Stomach (tissue), 9 donors: Measurements from ENCODE around the gene HEATR3. TPM values are rescaled to one million over a fixed set of nuclear protein-coding genes. Genes with fewer than 3 reads are reported as not detected.
A peak's percentile ranks its signal among the peaks of the same experiment; 100 is the strongest.

Source experiments
- DNase-seq, 2 donors: peaks; one replicate each; pipeline versions ENCODE4 v3.0.0 to v3.0.0-alpha.2; 2013 to 2019
- H3K27ac ChIP-seq, 5 donors: fragments of 200-600 bp in 4 of 5; sonication (generic) in 4 of 5; one replicate each; pipeline ENCODE4 v1.5.1; 2013 to 2019; ENCODE audit warnings: mild to moderate bottlenecking in 1 of 5, moderate library complexity in 1 of 5
- H3K27me3 ChIP-seq, 3 donors: fragments of 200-600 bp; sonication (generic); one replicate each; pipeline ENCODE4 v1.5.1; 2017 to 2019; ENCODE audit warnings: mixed run types in 1 of 3
- H3K36me3 ChIP-seq, 4 donors: fragments of 200-600 bp; sonication (generic); 1 replicate in 3 of 4; 2 replicates in 1 of 4; pipeline ENCODE4 v1.5.1; 2016 to 2019
- H3K4me1 ChIP-seq, 4 donors: fragments of 200-600 bp; sonication (generic); one replicate each; pipeline ENCODE4 v1.5.1; 2016 to 2019
- H3K4me3 ChIP-seq, 4 donors: fragments of 200-600 bp; sonication (generic) in 3 of 4; one replicate each; pipeline ENCODE4 v1.5.1; 2016 to 2019; ENCODE audit warnings: mild to moderate bottlenecking in 1 of 4
- H3K9me3 ChIP-seq, 4 donors: fragments of 200-600 bp; sonication (generic); one replicate each; pipeline ENCODE4 v1.5.1; 2016 to 2019
- CTCF ChIP-seq, 7 experiments: fragments of 450-650 bp in 4 of 7; fragments of 200-600 bp in 3 of 7; sonication (generic) in 3 of 7; IDR thresholded peaks; one replicate each; pipeline ENCODE4 v1.5.1; 2016 to 2019; ENCODE audit warnings: antibody characterized with exemption in 7 of 7, control low read depth in 2 of 7, mild to moderate bottlenecking in 1 of 7
- EP300 ChIP-seq: sonication (generic); formaldehyde crosslinking; IDR thresholded peaks from one replicate; pipeline ENCODE4 v1.6.1; 2017; ENCODE audit warnings: antibody characterized with exemption
- POLR2A ChIP-seq, 4 donors: fragments of 450-650 bp; IDR thresholded peaks; one replicate each; pipeline ENCODE4 v1.6.1; 2016; ENCODE audit warnings: antibody characterized with exemption in 4 of 4, control low read depth in 2 of 4, mild to moderate bottlenecking in 1 of 4, moderate library complexity in 1 of 4
- POLR2AphosphoS5 ChIP-seq, 3 donors: sonication (generic); formaldehyde crosslinking; IDR thresholded peaks; one replicate each; pipeline ENCODE4 v1.6.1; 2016; ENCODE audit warnings: antibody characterized with exemption in 3 of 3
- WGBS, 5 donors: extraction: QIAGEN DNeasy Blood & Tissue Kit in 3 of 5; methylation state at CpG; one replicate each; pipeline versions ENCODE4 v1.1.5 to v1.1.7; 2013 to 2018; 5-methylcytosine and 5-hydroxymethylcytosine counted together
- intact Hi-C: fragments of 100-400 bp; cut with DNase I; formaldehyde crosslinking; loops from one replicate; pipeline ENCODE4 v1.15.1; 2023; ENCODE audit warnings: low total_unique reads
- polyA plus RNA-seq, 3 donors: library from polyadenylated mRNA; stranded (reverse); fragments of 200-250 nt; gene quantifications; one replicate each; pipeline ENCODE4 v1.2.3, GENCODE V29; 2013
- total RNA-seq, 5 donors: library from RNA; depleted of rRNA; stranded (reverse); fragments of >200 nt; gene quantifications; one replicate each; pipeline versions ENCODE4 v1.1.0 to v1.2.3, GENCODE V29; 2014 to 2016
- donor health status: healthy with polysubstance abuse.
- donor health status: Bipolar disorder and iron deficiency.
- donor health status: healthy.

HEATR3 gene
- total and polyA plus RNA-seq, 8 donors = 4.1 to 45.1 (median 15.4) TPM

DNA sequence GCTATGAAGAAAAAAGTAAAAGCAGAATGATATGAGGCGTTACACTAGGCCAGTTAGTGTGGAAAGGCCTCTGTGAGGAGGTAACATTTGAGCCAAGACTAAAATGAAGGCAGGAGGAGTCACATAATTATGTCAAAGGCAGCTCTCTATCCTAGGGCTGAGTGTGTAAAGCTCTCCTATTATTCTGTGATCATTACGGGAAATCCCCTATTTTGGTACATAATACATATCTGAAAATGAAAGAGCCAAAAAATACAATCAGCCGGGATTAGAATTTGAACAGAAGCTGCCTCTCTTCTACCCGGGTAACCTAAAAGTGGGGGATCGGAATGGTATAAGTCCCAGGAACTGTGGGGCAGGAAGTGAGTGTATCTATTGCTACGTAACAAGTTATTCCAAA, 27.1 kb downstream of the HEATR3 start:
- DNase-seq = no peak
- H3K36me3 ChIP-seq = peaks cover 6 to 72% (median 67%) of the 10 kb centered on the region in 4 donors
- intact Hi-C loops = no loop called here
- H3K9me3 ChIP-seq = no peaks in the 10 kb centered on the region
- WGBS, 5 donors = 82 to 91% (median 88%) methylated on average over 6 of the region's 6 CpGs
- no peak overlapping the region for H3K4me3 ChIP-seq
- TF ChIP-seq POLR2AphosphoS5 (IDR thresholded peaks at IDR 0.05) (no peak), POLR2A (IDR thresholded peaks at IDR 0.05) (no peak)
- no peaks in the 10 kb centered on the region for H3K27me3 ChIP-seq
- H3K4me1 ChIP-seq = no peaks in the 10 kb centered on the region
- H3K27ac ChIP-seq = peak overlapping the region in 3 of 5 donors; percentile 20 to 73 (median 46)

DNA sequence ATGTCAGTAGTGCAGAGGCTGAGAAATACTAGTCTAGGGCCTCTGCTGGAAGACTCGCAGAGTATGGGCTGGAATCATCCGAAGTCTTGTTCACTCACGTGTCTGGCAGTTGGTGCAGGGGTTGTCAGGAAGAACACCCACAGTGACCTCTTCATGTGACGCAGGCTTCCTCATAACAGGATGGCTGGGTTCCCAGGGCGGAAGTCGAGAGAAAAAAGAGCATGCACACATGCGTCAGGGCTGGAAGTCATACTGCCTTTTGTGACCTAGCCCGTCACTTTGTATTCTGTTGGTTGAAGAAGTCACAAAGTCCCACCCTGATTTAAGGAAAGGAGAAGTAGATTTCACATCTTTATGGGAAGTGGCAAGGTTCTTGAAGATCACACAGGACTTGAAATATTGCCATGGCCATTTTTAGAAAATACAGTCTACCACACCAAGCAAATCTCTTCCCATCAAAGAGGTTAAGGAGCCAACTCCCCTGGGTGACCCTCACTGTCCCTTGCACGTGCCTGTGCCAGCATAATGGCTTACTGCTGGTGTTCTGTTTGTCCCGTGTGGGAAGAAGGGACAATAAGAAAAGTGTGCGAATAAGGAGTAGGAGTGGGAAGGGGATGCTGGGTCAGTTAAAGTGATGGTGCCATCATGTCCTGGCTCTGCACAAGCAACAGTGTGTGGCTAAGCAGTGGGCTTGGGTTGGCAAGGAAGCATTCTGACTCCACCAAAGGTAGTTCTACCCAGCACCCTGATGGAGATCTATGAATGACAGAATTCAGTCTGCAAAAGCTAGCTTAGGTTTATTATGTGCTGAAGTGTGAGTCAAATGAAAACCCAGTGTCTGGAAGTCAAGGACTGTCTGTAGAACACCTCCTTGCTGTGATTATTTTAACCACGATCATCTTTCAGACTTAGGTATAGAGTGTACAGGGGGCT, 28.1 kb downstream of the HEATR3 start:
- H3K36me3 ChIP-seq = peaks cover 0 to 67% (median 60%) of the 10 kb centered on the region in 4 donors
- H3K9me3 ChIP-seq = no peaks in the 10 kb centered on the region
- peak overlapping the region in 4 of 5 donors; percentile 46 to 73 (median 55) for H3K27ac ChIP-seq
- no peaks in the 10 kb centered on the region for H3K27me3 ChIP-seq
- H3K4me3 ChIP-seq = no peak overlapping the region
- WGBS, 5 donors = 67 to 82% (median 77%) methylated on average over 12 of the region's 12 CpGs
- TF ChIP-seq EP300 (no peak), POLR2A (IDR thresholded peaks at IDR 0.05) (no peak), CTCF (IDR thresholded peaks at IDR 0.05) (no peak), POLR2AphosphoS5 (IDR thresholded peaks at IDR 0.05) (no peak)
- no peaks in the 10 kb centered on the region for H3K4me1 ChIP-seq
- intact Hi-C loops = no loop called here
- DNase-seq = peak; percentile 34 to 55

- DNase-seq = no peak
- WGBS, 5 donors = 80 to 96% (median 95%) methylated on average over 3 of the region's 3 CpGs
- Histone ChIP-seq H3K27me3 (no peaks in the 10 kb centered on the region), H3K9me3 (no peaks in the 10 kb centered on the region), H3K36me3 (peaks cover 9 to 72% (median 66%) of the 10 kb centered on the region in 4 donors), H3K4me1 (no peaks in the 10 kb centered on the region), H3K4me3 (no peak overlapping the region), H3K27ac (no peak overlapping the region)
- no peak for TF ChIP-seq POLR2A (IDR thresholded peaks at IDR 0.05)
- TF ChIP-seq EP300 = no peak
- no peak for TF ChIP-seq POLR2AphosphoS5 (IDR thresholded peaks at IDR 0.05)
- no peak for TF ChIP-seq CTCF (IDR thresholded peaks at IDR 0.05)
- intact Hi-C loops = no loop called here
Measured at GRCh38 chr16:50096791-50097190, 31.0 kb downstream of the HEATR3 start.

DNA sequence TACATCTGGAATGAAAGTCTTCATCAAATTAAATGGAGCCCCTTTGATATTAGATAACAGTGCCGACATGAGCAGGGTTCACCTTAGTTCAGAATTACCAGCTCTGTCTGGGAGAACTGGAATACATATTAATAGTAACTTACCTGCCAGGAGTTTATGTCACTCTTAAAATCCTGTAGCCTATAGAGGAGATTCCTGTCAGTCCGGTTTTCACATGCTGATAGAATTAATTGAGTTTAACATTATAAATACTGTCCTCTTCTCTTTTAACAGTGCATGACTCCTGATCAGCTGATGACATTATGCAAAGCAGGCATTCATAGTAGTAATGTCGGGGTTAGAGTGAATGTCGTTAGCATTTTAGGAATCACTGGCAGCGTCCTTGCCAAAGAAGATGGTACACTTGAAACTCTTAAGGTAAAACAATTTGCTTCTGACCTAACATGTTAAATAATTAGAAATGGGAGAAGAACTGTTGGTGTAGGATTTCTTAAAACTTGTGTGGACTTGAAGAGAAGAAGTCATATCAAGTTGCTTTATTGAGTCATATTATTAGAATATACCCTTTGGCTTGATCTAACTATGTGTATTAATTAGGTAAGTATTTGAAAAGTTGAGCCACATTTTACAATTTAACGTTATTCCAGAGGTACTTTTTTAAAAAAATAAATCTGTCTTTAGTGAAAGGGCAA, 34.3 kb downstream of the HEATR3 start:
- WGBS, 5 donors = 76 to 87% (median 78%) methylated on average over 6 of the region's 6 CpGs
- Histone ChIP-seq H3K27ac (no peak overlapping the region), H3K27me3 (no peaks in the 10 kb centered on the region), H3K4me3 (no peak overlapping the region), H3K4me1 (no peaks in the 10 kb centered on the region), H3K9me3 (no peaks in the 10 kb centered on the region), H3K36me3 (peaks cover 36 to 89% (median 81%) of the 10 kb centered on the region in 4 donors)
- intact Hi-C loops = no loop called here
- DNase-seq = no peak
- TF ChIP-seq POLR2AphosphoS5 (IDR thresholded peaks at IDR 0.05) = no peak
- TF ChIP-seq CTCF (IDR thresholded peaks at IDR 0.05) = no peak
- TF ChIP-seq POLR2A (IDR thresholded peaks at IDR 0.05) = no peak
- no peak for TF ChIP-seq EP300
